ENCODE results near the gene ELN. TPM values are rescaled to one million over a fixed set of nuclear protein-coding genes. Genes with fewer than 3 reads are reported as not detected.

The ELN gene
- total RNA-seq, 1 experiment from 2014 or later, result 0.37 TPM

DNA sequence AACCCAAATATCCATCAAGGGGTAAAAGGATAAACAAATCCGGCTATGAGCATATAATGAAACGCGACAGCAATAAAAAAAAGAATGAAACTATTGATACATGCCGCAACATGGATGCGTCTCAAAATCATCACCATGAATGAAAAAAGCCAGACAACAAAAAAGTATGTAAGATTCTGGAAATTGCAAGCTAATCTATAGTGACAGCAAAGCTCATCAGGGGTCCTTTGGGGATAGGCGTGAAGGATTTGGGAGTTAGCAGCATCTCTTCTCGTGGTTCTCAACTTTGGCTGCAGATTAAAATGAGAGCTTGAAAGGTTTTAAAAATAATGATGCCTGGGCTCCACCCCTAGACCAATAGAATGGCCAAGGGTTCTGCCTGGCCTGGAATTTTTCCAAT lies 46.0 kb upstream of the ELN start:
- Histone ChIP-seq H3K14ac (ENCODE audit: insufficient read depth, low read length) (no peak overlapping the region), H3K23me2 (ENCODE audit: insufficient read length, low read depth, low read length, poor library complexity, severe bottlenecking) (no peaks in the 10 kb centered on the region), H3K79me1 (ENCODE audit: insufficient read depth, low read depth, low read length, poor library complexity, severe bottlenecking) (no peaks in the 10 kb centered on the region), H4K8ac (replicated peaks; ENCODE audit: insufficient read length, low read depth, low read length) (no peak overlapping the region), H4K20me1 (ENCODE audit: control insufficient read depth, insufficient read depth, insufficient read length) (no peaks in the 10 kb centered on the region), H3K4me1 (ENCODE audit: insufficient read depth, low read length) (no peaks in the 10 kb centered on the region), H3T11ph (ENCODE audit: low read length) (no peak overlapping the region), H3K4me2 (ENCODE audit: insufficient read depth, insufficient read length, low read length) (no peak overlapping the region), H2BK20ac (ENCODE audit: low read depth, low read length, poor library complexity, severe bottlenecking) (no peak overlapping the region), H2BK5ac (ENCODE audit: insufficient read length, low read length) (no peak overlapping the region), H4K5ac (ENCODE audit: insufficient read length, low read depth, low read length) (no peak overlapping the region), H2BK12ac (ENCODE audit: insufficient read length, low read depth, low read length) (no peak overlapping the region), H3K9ac (ENCODE audit: extremely low read depth, insufficient read length, low read length) (no peak overlapping the region), H2AK5ac (ENCODE audit: insufficient read length, low read length) (no peak overlapping the region), H3K23ac (ENCODE audit: insufficient read length, low read depth, low read length) (no peak overlapping the region), H3K27ac (ENCODE audit: insufficient read length, low read depth, low read length) (no peak overlapping the region), H3K79me2 (ENCODE audit: insufficient read depth, low read length) (no peaks in the 10 kb centered on the region), H2BK15ac (ENCODE audit: low read depth, low read length) (no peak overlapping the region), H3K27me3 (ENCODE audit: insufficient read depth, low read length) (no peaks in the 10 kb centered on the region), H3K56ac (ENCODE audit: insufficient read length, low read depth, low read length) (no peak overlapping the region), H3K18ac (ENCODE audit: insufficient read length, low read depth, low read length) (no peak overlapping the region), H2AFZ (ENCODE audit: low read length) (no peak overlapping the region), H2BK120ac (ENCODE audit: low read depth, low read length, poor library complexity, severe bottlenecking) (no peak overlapping the region), H3K9me3 (ENCODE audit: control insufficient read depth, low read depth, low read length) (no peaks in the 10 kb centered on the region), H3K4ac (ENCODE audit: low read depth, low read length) (no peak overlapping the region), H4K91ac (ENCODE audit: insufficient read length, low read depth, low read length) (no peak overlapping the region)
- peaks cover 0 to 2% of the 10 kb centered on the region in 2 experiments; a peak in 3 of 5 replicates for H3K9me3 Mint-ChIP-seq
- peaks cover 0 to 3% of the 10 kb centered on the region in 2 experiments; a peak in 1 of 4 replicates for H3K4me1 Mint-ChIP-seq
- TF ChIP-seq, protein P1, sequence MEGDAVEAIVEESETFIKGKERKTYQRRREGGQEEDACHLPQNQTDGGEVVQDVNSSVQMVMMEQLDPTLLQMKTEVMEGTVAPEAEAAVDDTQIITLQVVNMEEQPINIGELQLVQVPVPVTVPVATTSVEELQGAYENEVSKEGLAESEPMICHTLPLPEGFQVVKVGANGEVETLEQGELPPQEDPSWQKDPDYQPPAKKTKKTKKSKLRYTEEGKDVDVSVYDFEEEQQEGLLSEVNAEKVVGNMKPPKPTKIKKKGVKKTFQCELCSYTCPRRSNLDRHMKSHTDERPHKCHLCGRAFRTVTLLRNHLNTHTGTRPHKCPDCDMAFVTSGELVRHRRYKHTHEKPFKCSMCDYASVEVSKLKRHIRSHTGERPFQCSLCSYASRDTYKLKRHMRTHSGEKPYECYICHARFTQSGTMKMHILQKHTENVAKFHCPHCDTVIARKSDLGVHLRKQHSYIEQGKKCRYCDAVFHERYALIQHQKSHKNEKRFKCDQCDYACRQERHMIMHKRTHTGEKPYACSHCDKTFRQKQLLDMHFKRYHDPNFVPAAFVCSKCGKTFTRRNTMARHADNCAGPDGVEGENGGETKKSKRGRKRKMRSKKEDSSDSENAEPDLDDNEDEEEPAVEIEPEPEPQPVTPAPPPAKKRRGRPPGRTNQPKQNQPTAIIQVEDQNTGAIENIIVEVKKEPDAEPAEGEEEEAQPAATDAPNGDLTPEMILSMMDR (conservative IDR thresholded peaks at IDR 0.05), result no peak
- H3K27me3 Mint-ChIP-seq (ENCODE audit: low read depth), result peaks cover 5% of the 10 kb centered on the region
- no CpG with 5 or more reads among the region's 7 CpGs for WGBS (ENCODE audit: extremely low coverage, insufficient read length, low lambda C conversion rate)
- no peak for DNase-seq
- no peak overlapping the region for H3K4me3 Mint-ChIP-seq
- H3K36me3 Mint-ChIP-seq (ENCODE audit: insufficient read depth in 1 of 3, low read depth in 3 of 3), result no peaks in the 10 kb centered on the region; a peak in 1 of 7 replicates
- no peak overlapping the region for H3K27ac Mint-ChIP-seq
